HepG2 (cell line): Measurements from ENCODE around the gene MIEF1. TPM values are rescaled to one million over a fixed set of nuclear protein-coding genes. Genes with fewer than 3 reads are reported as not detected.
A peak's percentile ranks its signal among the peaks of the same experiment; 100 is the strongest.

Experiments used
- CAMTA2 ChIP-seq: sonication (generic); formaldehyde crosslinking; IDR thresholded peaks from 2 replicates; pipeline ENCODE4 v1.4.0; 2020; ENCODE audit warnings: mild to moderate bottlenecking, missing genetic modification reagents, borderline replicate concordance
- GLI4 ChIP-seq: sonication (generic); formaldehyde crosslinking; IDR thresholded peaks from 2 replicates; pipeline ENCODE4 v1.5.1; 2020; ENCODE audit warnings: missing genetic modification reagents, mild to moderate bottlenecking, moderate library complexity, borderline replicate concordance
- HIC2 ChIP-seq: sonication (generic); formaldehyde crosslinking; IDR thresholded peaks from 2 replicates; pipeline ENCODE4 v1.9.0; 2022; ENCODE audit warnings: low read depth, missing genetic modification reagents
- HMGXB4 ChIP-seq, 2 experiments: sonication (generic) in 1 of 2; formaldehyde crosslinking in 1 of 2; IDR thresholded peaks; 2 replicates each; pipeline versions ENCODE4 v1.4.0 to v1.6.1; 2018 to 2020; ENCODE audit warnings: missing genetic modification reagents in 2 of 2, borderline replicate concordance in 1 of 2, low read depth in 1 of 2, mild to moderate bottlenecking in 1 of 2, missing biosample characterization in 1 of 2
- LBX2 ChIP-seq: sonication (generic); formaldehyde crosslinking; IDR thresholded peaks from 2 replicates; pipeline ENCODE4 v1.5.0; 2020; ENCODE audit warnings: missing genetic modification reagents, mild to moderate bottlenecking, borderline replicate concordance
- SPEN ChIP-seq: sonication (generic); formaldehyde crosslinking; IDR thresholded peaks from 2 replicates; pipeline ENCODE4 v1.5.1; 2020; ENCODE audit warnings: low read depth, mild to moderate bottlenecking, missing genetic modification reagents
- TEAD3 ChIP-seq: optimal IDR thresholded peaks from 2 replicates; pipeline ENCODE3; 2016; ENCODE audit warnings: borderline replicate concordance
- TRIM24 ChIP-seq: sonication (generic); formaldehyde crosslinking; IDR thresholded peaks from 2 replicates; pipeline ENCODE4 v1.8.0; 2022; ENCODE audit warnings: mild to moderate bottlenecking, missing genetic modification reagents
- ZBTB40 ChIP-seq, 2 experiments: fragments of 450-650 bp in 1 of 2; sonication (generic) in 1 of 2; formaldehyde crosslinking in 1 of 2; IDR thresholded peaks; 2 replicates each; pipeline versions ENCODE4 v1.6.1 to v1.8.0; 2016 to 2022; ENCODE audit warnings: antibody characterized with exemption in 1 of 2, mild to moderate bottlenecking in 1 of 2, missing genetic modification reagents in 1 of 2
- ZNF275 ChIP-seq: sonication (generic); formaldehyde crosslinking; IDR thresholded peaks from 2 replicates; pipeline ENCODE4 v1.8.0; 2022; ENCODE audit warnings: missing genetic modification reagents, mild to moderate bottlenecking, inconsistent platforms, borderline replicate concordance
- ZNF674 ChIP-seq: sonication (generic); formaldehyde crosslinking; IDR thresholded peaks from 2 replicates; pipeline ENCODE4 v1.5.0; 2020; ENCODE audit warnings: low read depth, mild to moderate bottlenecking, missing genetic modification reagents
- polyA plus RNA-seq, 8 experiments: library from polyadenylated mRNA; depleted of rRNA in 3 of 8; stranded (reverse) in 7 of 8; unstranded in 1 of 8; fragments of >200 nt; fragmentation: Illumina TruSeq in 4 of 8; extraction: Trizol in 4 of 8; gene quantifications; 2 replicates each; pipeline versions ENCODE4 v1.2.1 to v1.2.3, GENCODE V29; 2011 to 2016; ENCODE audit warnings: low read depth in 4 of 8, missing spikeins in 1 of 8, mixed read lengths in 1 of 8; ENCODE audit not compliant: insufficient read depth in 1 of 8
- total RNA-seq, 5 experiments: library from RNA; depleted of rRNA; stranded (reverse); fragments of >200 nt; fragmentation: Illumina TruSeq; extraction: Trizol; gene quantifications; 2 replicates each; pipeline ENCODE4 v1.2.3, GENCODE V29; 2016; ENCODE audit warnings: low read depth in 1 of 5
- TF ChIP-seq, protein P1 (sequence below): IDR thresholded peaks from 2 replicates; pipeline ENCODE4 v1.6.1; 2012; ENCODE audit warnings: inconsistent platforms

MIEF1 gene
- total and polyA plus RNA-seq, 2 of the 13 experiments (the other 11 are each of a cell fraction or from before 2014, with no cell fraction given) = 21.7 to 34.8 TPM

- TF ChIP-seq CAMTA2 (CRISPR knock-in tag) = no peak
- no peak for TF ChIP-seq LBX2
- TF ChIP-seq ZNF275 = no peak
- TF ChIP-seq HMGXB4 (CRISPR knock-in tag; IDR thresholded peaks at IDR 0.05; ENCODE audit: borderline replicate concordance in 1 of 2, low read depth in 1 of 2) = peak in 1 of 2 experiments; percentile 53; a peak in 1 of 4 replicates
- peak; percentile 9 for TF ChIP-seq TEAD3
- no peak for TF ChIP-seq GLI4
- TF ChIP-seq ZBTB40 (IDR thresholded peaks at IDR 0.05) = no peak
- TF ChIP-seq ZBTB40 (CRISPR knock-in tag; IDR thresholded peaks at IDR 0.05) = no peak
- TF ChIP-seq TRIM24 (CRISPR knock-in tag) = no peak
- TF ChIP-seq ZNF674 (CRISPR knock-in tag) = no peak
- TF ChIP-seq, protein P1, sequence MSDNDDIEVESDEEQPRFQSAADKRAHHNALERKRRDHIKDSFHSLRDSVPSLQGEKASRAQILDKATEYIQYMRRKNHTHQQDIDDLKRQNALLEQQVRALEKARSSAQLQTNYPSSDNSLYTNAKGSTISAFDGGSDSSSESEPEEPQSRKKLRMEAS = peak; percentile 52; the same call in 1 of the 2 replicates
- TF ChIP-seq SPEN (CRISPR knock-in tag) = 0 out of 2 replicates have a peak, but pooled peaks have one; percentile 37
- TF ChIP-seq HIC2 (CRISPR knock-in tag) = no peak
These were observed 5.8 kb upstream of the MIEF1 start (continued) for GRCh38 chr22:39496131-39496838.
